OCI-LY1 (cell line): Measurements from ENCODE around the gene GRXCR2.

Experiments used
- H2AFZ ChIP-seq: fragments of 200-600 bp; sonication (generic), shearing (Covaris generic); 2 replicates; pipeline ENCODE4 v1.6.0; 2014; ENCODE audit warnings: antibody characterized with exemption, mild to moderate bottlenecking, low read length
- H3F3A ChIP-seq: fragments of 200-600 bp; sonication (generic), shearing (Covaris generic); 2 replicates; pipeline ENCODE4 v1.6.0; 2014; ENCODE audit warnings: mild to moderate bottlenecking, antibody characterized with exemption, low read length, moderate library complexity; ENCODE audit not compliant: insufficient read depth
- H3K27ac ChIP-seq: fragments of 200-600 bp; sonication (generic); 2 replicates; pipeline ENCODE4 v1.5.1; 2014; ENCODE audit warnings: low read length, mixed run types, mild to moderate bottlenecking, low read depth; ENCODE audit not compliant: poor library complexity, severe bottlenecking
- H3K27me3 ChIP-seq: fragments of 200-600 bp; sonication (generic); 2 replicates; pipeline ENCODE4 v1.6.0; 2014; ENCODE audit warnings: antibody characterized with exemption, mild to moderate bottlenecking, low read length, moderate library complexity; ENCODE audit not compliant: insufficient read depth
- H3K36me3 ChIP-seq: fragments of 200-600 bp; sonication (generic); 2 replicates; pipeline ENCODE4 v1.6.1; 2014; ENCODE audit warnings: mild to moderate bottlenecking, antibody characterized with exemption, low read length, moderate library complexity, mixed read lengths; ENCODE audit not compliant: insufficient read depth
- H3K4me1 ChIP-seq: fragments of 200-600 bp; sonication (generic); 2 replicates; pipeline ENCODE4 v1.5.1; 2014; ENCODE audit warnings: mild to moderate bottlenecking, low read length, moderate library complexity; ENCODE audit not compliant: insufficient read depth, severe bottlenecking
- H3K4me2 ChIP-seq: fragments of 200-600 bp; sonication (generic), shearing (Covaris generic); 2 replicates; pipeline ENCODE4 v1.6.1; 2014; ENCODE audit warnings: low read length
- H3K4me3 ChIP-seq: fragments of 200-600 bp; sonication (generic); 2 replicates; pipeline ENCODE4 v1.5.1; 2014; ENCODE audit warnings: low read length, low read depth, mild to moderate bottlenecking, mixed read lengths; ENCODE audit not compliant: poor library complexity, severe bottlenecking
- H3K79me2 ChIP-seq: fragments of 200-600 bp; shearing (Covaris generic); 2 replicates; pipeline ENCODE4 v1.6.1; 2016; ENCODE audit warnings: mixed run types, low read length, mixed read lengths; ENCODE audit not compliant: insufficient read depth
- H3K9ac ChIP-seq: fragments of 200-600 bp; sonication (generic), shearing (Covaris generic); 2 replicates; pipeline ENCODE4 v1.6.1; 2014; ENCODE audit warnings: mild to moderate bottlenecking, low read length, mixed read lengths
- H3K9me2 ChIP-seq: fragments of 200-600 bp; sonication (generic), shearing (Covaris generic); 2 replicates; pipeline ENCODE4 v1.6.1; 2014; ENCODE audit warnings: low read depth, mild to moderate bottlenecking, low read length, mixed read lengths
- H3K9me3 ChIP-seq: fragments of 200-600 bp; shearing (Covaris generic); 2 replicates; pipeline ENCODE4 v1.6.1; 2014; ENCODE audit warnings: low read length, mixed read lengths
- H4K20me1 ChIP-seq: fragments of 200-600 bp; sonication (generic), shearing (Covaris generic); 2 replicates; pipeline ENCODE4 v1.6.0; 2016; ENCODE audit warnings: mild to moderate bottlenecking, low read length; ENCODE audit not compliant: insufficient read depth
- EZH2 ChIP-seq: fragments of 200-600 bp; sonication (generic), shearing (Covaris generic); IDR thresholded peaks from 2 replicates; pipeline ENCODE4 v1.8.0; 2017; ENCODE audit warnings: borderline replicate concordance, mixed run types, mild to moderate bottlenecking, antibody characterized with exemption, low read length, moderate library complexity, mixed read lengths
- TF ChIP-seq, protein P1 (sequence below): fragments of 200-600 bp; sonication (generic), shearing (Covaris generic); IDR thresholded peaks from 2 replicates; pipeline ENCODE4 v1.5.1; 2017; ENCODE audit warnings: mild to moderate bottlenecking, antibody characterized with exemption, low read length, moderate library complexity, mixed read lengths

GRXCR2 gene

GRCh38 chr5:145917288-145917687 lies 44.5 kb upstream of the GRXCR2 start:
- H3K27ac ChIP-seq, result no peak overlapping the region
- no peaks in the 10 kb centered on the region for H3K36me3 ChIP-seq
- H4K20me1 ChIP-seq, result no peaks in the 10 kb centered on the region
- H3K9me2 ChIP-seq, result no peaks in the 10 kb centered on the region
- no peaks in the 10 kb centered on the region for H3K27me3 ChIP-seq
- H3K4me3 ChIP-seq, result no peak overlapping the region
- no peak overlapping the region for H3K4me2 ChIP-seq
- H3K4me1 ChIP-seq, result no peaks in the 10 kb centered on the region
- no peak overlapping the region for H3K9ac ChIP-seq
- no peak for TF ChIP-seq EZH2
- TF ChIP-seq, protein P1, sequence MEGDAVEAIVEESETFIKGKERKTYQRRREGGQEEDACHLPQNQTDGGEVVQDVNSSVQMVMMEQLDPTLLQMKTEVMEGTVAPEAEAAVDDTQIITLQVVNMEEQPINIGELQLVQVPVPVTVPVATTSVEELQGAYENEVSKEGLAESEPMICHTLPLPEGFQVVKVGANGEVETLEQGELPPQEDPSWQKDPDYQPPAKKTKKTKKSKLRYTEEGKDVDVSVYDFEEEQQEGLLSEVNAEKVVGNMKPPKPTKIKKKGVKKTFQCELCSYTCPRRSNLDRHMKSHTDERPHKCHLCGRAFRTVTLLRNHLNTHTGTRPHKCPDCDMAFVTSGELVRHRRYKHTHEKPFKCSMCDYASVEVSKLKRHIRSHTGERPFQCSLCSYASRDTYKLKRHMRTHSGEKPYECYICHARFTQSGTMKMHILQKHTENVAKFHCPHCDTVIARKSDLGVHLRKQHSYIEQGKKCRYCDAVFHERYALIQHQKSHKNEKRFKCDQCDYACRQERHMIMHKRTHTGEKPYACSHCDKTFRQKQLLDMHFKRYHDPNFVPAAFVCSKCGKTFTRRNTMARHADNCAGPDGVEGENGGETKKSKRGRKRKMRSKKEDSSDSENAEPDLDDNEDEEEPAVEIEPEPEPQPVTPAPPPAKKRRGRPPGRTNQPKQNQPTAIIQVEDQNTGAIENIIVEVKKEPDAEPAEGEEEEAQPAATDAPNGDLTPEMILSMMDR, result no peak
- H3F3A ChIP-seq, result no peaks in the 10 kb centered on the region
- H3K9me3 ChIP-seq, result no peaks in the 10 kb centered on the region
- no peaks in the 10 kb centered on the region for H3K79me2 ChIP-seq
- no peak overlapping the region for H2AFZ ChIP-seq

DNA sequence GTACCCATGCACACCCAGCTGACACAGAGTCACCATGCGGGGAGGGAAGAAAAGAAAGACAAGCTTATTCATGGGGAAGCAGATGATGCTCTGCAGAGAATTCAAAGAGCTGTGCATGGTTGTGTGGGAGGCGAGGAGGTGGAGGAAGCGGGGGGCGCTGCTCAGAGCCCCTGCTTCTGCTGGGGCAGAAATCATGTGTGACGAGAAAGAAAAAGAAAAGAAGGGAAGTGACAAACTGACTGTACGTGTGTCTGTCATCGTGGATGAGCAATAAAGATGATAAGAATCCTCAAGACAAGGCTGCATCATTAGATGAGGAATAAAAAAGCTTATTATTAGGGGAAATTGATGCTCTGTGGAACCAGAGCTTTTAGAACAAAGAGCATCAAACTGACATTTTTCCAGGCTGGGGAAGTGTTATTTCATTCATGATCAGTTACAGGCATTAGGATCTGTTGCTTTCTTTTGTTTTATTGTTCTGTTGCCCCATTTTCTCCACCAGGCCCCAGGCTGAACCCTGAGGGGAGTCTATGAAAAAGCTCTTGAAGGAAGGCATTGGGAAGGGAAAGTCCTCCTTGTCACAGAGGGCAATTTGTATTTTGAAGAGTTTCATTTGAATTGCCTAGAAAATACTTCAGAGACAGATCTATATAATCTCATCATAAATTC lies 43.3 kb upstream of the GRXCR2 start:
- no peaks in the 10 kb centered on the region for H4K20me1 ChIP-seq
- no peaks in the 10 kb centered on the region for H3K36me3 ChIP-seq
- H3K4me1 ChIP-seq, result no peaks in the 10 kb centered on the region
- no peak overlapping the region for H3K9ac ChIP-seq
- H3K27me3 ChIP-seq, result no peaks in the 10 kb centered on the region
- H3K9me3 ChIP-seq, result no peaks in the 10 kb centered on the region
- H3K27ac ChIP-seq, result no peak overlapping the region
- H3F3A ChIP-seq, result no peaks in the 10 kb centered on the region
- H3K4me3 ChIP-seq, result no peak overlapping the region
- H3K79me2 ChIP-seq, result no peaks in the 10 kb centered on the region
- H3K9me2 ChIP-seq, result no peaks in the 10 kb centered on the region
- no peak overlapping the region for H2AFZ ChIP-seq
- H3K4me2 ChIP-seq, result no peak overlapping the region
- TF ChIP-seq, protein P1, result no peak
- no peak for TF ChIP-seq EZH2

- no peaks in the 10 kb centered on the region for H3K27me3 ChIP-seq
- no peaks in the 10 kb centered on the region for H3F3A ChIP-seq
- H3K4me2 ChIP-seq, result no peak overlapping the region
- no peaks in the 10 kb centered on the region for H3K9me2 ChIP-seq
- H3K4me3 ChIP-seq, result no peak overlapping the region
- no peak overlapping the region for H3K27ac ChIP-seq
- no peaks in the 10 kb centered on the region for H3K79me2 ChIP-seq
- H4K20me1 ChIP-seq, result no peaks in the 10 kb centered on the region
- no peaks in the 10 kb centered on the region for H3K36me3 ChIP-seq
- TF ChIP-seq, protein P1, result no peak
- TF ChIP-seq EZH2, result no peak
- no peak overlapping the region for H2AFZ ChIP-seq
- no peak overlapping the region for H3K9ac ChIP-seq
- no peaks in the 10 kb centered on the region for H3K4me1 ChIP-seq
- no peaks in the 10 kb centered on the region for H3K9me3 ChIP-seq
Measured at GRCh38 chr5:145913701-145914100, 40.9 kb upstream of the GRXCR2 start.
